ENCODE data around the gene NLRP5. TPM values are rescaled to one million over a fixed set of nuclear protein-coding genes. Genes with fewer than 3 reads are reported as not detected.

NLRP5 gene
- total and polyA plus RNA-seq, 2 donors from 2014 or later = not detected

GRCh38 chr19:56085571-56086275, 99.1 kb downstream of the NLRP5 start:
- H3K27ac ChIP-seq (ENCODE audit: low read depth in 2 of 2, low read length in 2 of 2) = no peak overlapping the region
- no peaks in the 10 kb centered on the region for H3K36me3 ChIP-seq (ENCODE audit: control insufficient read depth in 2 of 3, insufficient read depth in 3 of 3, low read length in 3 of 3)
- TF ChIP-seq CTCF (IDR thresholded peaks at IDR 0.05; ENCODE audit: borderline replicate concordance, extremely low read depth, insufficient read depth) = no peak
- H3K4me1 ChIP-seq (ENCODE audit: control insufficient read depth in 2 of 3, insufficient read depth in 2 of 3, low read depth in 1 of 3, low read length in 3 of 3) = peaks cover 0 to 6% (median 0%) of the 10 kb centered on the region in 3 donors
- FAIRE-seq (no peak), DNase-seq (no peak)
- no peak overlapping the region for H3K9ac ChIP-seq (ENCODE audit: low read length in 3 of 3)
- intact Hi-C loops (cut with DNase I) = no loop called here
- H3K4me3 ChIP-seq (ENCODE audit: low read length in 3 of 3) = no peak overlapping the region
- H3K27me3 ChIP-seq (ENCODE audit: control insufficient read depth, insufficient read depth, low read length) = no peaks in the 10 kb centered on the region
- no peaks in the 10 kb centered on the region for H3K9me3 ChIP-seq (ENCODE audit: control insufficient read depth in 2 of 3, insufficient read depth in 1 of 3, low read length in 3 of 3)

GRCh38 chr19:56086671-56087430, 100.3 kb downstream of the NLRP5 start:
- no peak for FAIRE-seq
- no peaks in the 10 kb centered on the region for H3K27me3 ChIP-seq (ENCODE audit: control insufficient read depth, insufficient read depth, low read length)
- H3K4me3 ChIP-seq (ENCODE audit: low read length in 3 of 3) = no peak overlapping the region
- no peak for TF ChIP-seq CTCF (IDR thresholded peaks at IDR 0.05; ENCODE audit: borderline replicate concordance, extremely low read depth, insufficient read depth)
- no peaks in the 10 kb centered on the region for H3K36me3 ChIP-seq (ENCODE audit: control insufficient read depth in 2 of 3, insufficient read depth in 3 of 3, low read length in 3 of 3)
- peak in 1 of 5 donors; percentile 18 for DNase-seq
- no peaks in the 10 kb centered on the region for H3K4me1 ChIP-seq (ENCODE audit: control insufficient read depth in 2 of 3, insufficient read depth in 2 of 3, low read depth in 1 of 3, low read length in 3 of 3)
- intact Hi-C loops (cut with DNase I) = no loop called here
- no peak overlapping the region for H3K27ac ChIP-seq (ENCODE audit: low read depth in 2 of 2, low read length in 2 of 2)
- H3K9me3 ChIP-seq (ENCODE audit: control insufficient read depth in 2 of 3, insufficient read depth in 1 of 3, low read length in 3 of 3) = no peaks in the 10 kb centered on the region
- no peak overlapping the region for H3K9ac ChIP-seq (ENCODE audit: low read length in 3 of 3)

GRCh38 chr19:56087647-56088496, 101.3 kb downstream of the NLRP5 start:
- Histone ChIP-seq H3K36me3 (ENCODE audit: control insufficient read depth in 2 of 3, insufficient read depth in 3 of 3, low read length in 3 of 3) (no peaks in the 10 kb centered on the region), H3K9ac (ENCODE audit: low read length in 3 of 3) (no peak overlapping the region), H3K4me1 (ENCODE audit: control insufficient read depth in 2 of 3, insufficient read depth in 2 of 3, low read depth in 1 of 3, low read length in 3 of 3) (no peaks in the 10 kb centered on the region), H3K4me3 (ENCODE audit: low read length in 3 of 3) (no peak overlapping the region), H3K9me3 (ENCODE audit: control insufficient read depth in 2 of 3, insufficient read depth in 1 of 3, low read length in 3 of 3) (no peaks in the 10 kb centered on the region), H3K27ac (ENCODE audit: low read depth in 2 of 2, low read length in 2 of 2) (no peak overlapping the region), H3K27me3 (ENCODE audit: control insufficient read depth, insufficient read depth, low read length) (no peaks in the 10 kb centered on the region)
- TF ChIP-seq CTCF (IDR thresholded peaks at IDR 0.05; ENCODE audit: borderline replicate concordance, extremely low read depth, insufficient read depth) = no peak
- DNase-seq = peak in 1 of 5 donors; percentile 35
- FAIRE-seq = no peak
- intact Hi-C loops (cut with DNase I) = no loop called here

Data from kidney (tissue), 14 donors.